ENCODE data around the gene KCNJ14. TPM values are rescaled to one million over a fixed set of nuclear protein-coding genes. Genes with fewer than 3 reads are reported as not detected.
A peak's percentile ranks its signal among the peaks of the same experiment; 100 is the strongest.

KCNJ14 gene
- total and polyA plus RNA-seq, 8 donors: 0.52 to 1.3 (median 1.1) TPM

DNA sequence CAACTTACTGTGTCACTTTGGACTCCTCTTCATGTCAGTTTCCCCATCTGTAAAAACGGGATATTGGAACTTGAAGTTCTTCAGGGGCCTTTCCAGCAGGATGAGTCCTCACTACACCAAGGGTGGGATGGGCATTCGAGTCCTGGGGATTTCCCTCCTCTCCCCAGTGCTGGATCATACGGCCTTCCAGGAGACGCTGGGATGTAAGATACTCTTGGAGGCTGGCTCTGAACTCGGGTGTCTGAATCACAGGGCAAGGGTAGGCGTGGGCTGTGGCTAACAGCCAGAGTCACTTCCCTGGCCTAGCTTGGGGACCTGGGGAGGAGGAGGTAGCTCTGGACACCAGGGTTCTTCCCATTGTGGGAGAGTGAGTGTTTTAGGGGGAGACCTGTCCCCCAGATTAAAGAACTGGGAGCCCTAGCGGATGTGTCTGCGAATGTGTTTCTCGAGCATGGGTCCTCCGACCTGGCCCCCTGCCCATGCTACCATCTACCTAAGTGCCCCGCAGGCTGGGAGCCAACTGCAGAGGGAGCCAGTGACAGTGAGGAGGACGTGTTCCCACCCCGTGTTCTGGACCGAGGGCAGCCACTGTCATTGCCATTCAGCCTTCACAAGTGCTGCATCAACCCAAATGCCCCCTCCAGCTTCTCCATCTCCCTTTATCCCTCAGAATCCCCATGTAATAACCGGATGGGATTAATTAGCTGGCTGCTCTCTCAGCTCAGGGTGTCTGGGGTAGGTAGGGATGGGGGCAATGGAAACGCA is 11.4 kb downstream of the KCNJ14 start:
- Histone ChIP-seq H3K36me3 (peaks cover 0 to 23% of the 10 kb centered on the region in 2 donors), H3K4me3 (no peak overlapping the region), H3K27ac (no peak overlapping the region), H3K4me1 (peaks cover 13 to 19% of the 10 kb centered on the region in 2 donors), H3K9me3 (no peaks in the 10 kb centered on the region), H3K27me3 (no peaks in the 10 kb centered on the region)
- no peak for ATAC-seq
- DNase-seq: peak in 1 of 4 donors; percentile 43
- intact Hi-C loops (cut with DNase I): no loop called here
- TF ChIP-seq, protein P1, sequence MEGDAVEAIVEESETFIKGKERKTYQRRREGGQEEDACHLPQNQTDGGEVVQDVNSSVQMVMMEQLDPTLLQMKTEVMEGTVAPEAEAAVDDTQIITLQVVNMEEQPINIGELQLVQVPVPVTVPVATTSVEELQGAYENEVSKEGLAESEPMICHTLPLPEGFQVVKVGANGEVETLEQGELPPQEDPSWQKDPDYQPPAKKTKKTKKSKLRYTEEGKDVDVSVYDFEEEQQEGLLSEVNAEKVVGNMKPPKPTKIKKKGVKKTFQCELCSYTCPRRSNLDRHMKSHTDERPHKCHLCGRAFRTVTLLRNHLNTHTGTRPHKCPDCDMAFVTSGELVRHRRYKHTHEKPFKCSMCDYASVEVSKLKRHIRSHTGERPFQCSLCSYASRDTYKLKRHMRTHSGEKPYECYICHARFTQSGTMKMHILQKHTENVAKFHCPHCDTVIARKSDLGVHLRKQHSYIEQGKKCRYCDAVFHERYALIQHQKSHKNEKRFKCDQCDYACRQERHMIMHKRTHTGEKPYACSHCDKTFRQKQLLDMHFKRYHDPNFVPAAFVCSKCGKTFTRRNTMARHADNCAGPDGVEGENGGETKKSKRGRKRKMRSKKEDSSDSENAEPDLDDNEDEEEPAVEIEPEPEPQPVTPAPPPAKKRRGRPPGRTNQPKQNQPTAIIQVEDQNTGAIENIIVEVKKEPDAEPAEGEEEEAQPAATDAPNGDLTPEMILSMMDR (IDR thresholded peaks at IDR 0.05): no peak

DNA sequence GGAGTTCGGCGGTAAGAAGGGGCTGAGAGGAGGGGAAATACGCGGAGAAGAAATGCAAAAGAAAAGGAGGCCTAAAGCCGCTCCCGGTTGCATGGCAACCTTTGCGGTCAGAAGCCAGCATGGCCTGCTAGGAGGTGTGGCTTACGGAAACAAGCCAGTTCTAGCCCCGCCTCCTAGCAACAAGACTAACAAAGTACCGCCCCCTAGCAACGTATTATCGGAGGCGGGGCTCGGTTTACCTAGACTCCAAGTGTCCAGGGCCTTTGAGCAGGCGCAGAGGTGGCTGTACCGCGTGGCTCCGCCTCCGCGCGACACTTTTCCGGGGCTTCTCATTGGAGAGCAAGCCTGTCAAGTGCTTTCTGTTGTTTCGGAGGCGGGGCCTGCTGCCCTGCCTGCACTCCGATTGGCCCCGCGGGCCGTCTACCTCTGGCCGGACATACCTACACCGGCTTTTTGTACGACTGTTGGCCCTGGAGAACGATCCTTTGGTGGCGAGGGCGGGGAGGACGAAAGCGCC is 13.5 kb downstream of the KCNJ14 start:
- H3K36me3 ChIP-seq: peaks cover 0 to 37% of the 10 kb centered on the region in 2 donors
- intact Hi-C loops (cut with DNase I): no loop called here
- peak; percentile 98 to 100 (median 100) for DNase-seq
- peak overlapping the region; percentile 95 to 96 for H3K27ac ChIP-seq
- H3K9me3 ChIP-seq: no peaks in the 10 kb centered on the region
- H3K4me1 ChIP-seq: peaks cover 13 to 19% of the 10 kb centered on the region in 2 donors
- peak; percentile 96 for ATAC-seq
- no peaks in the 10 kb centered on the region for H3K27me3 ChIP-seq
- TF ChIP-seq, protein P1 (IDR thresholded peaks at IDR 0.05): no peak
- peak overlapping the region; percentile 94 to 100 for H3K4me3 ChIP-seq

DNA sequence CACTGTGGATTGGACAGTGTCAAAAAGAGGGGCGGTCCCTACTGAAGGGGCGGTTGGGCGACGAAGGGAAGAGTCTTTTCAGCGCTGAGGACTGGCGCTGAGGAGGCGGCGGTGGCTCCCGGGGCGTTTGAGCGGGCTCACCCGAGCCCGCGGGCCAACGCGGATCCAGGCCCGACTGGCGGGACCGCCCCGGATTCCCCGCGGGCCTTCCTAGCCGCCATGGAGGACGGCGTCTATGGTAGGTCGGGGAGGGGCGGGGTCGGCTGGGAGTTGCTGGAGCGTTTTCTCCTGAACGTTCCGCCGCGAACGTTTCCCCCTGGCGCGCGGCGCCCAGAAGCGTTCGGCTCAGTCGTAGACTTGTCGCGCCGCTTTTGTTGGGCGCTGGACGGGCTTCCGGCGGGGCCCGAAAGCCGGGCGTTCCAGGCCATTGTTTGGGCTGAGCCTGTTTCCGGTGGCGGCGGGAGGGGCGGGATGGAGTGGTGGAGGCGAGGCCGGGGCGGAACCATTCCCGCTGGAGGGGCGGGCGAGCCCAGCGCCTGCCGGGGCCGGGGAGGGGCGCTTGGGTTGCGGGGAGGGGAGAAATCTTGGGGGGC is 14.0 kb downstream of the KCNJ14 start, which contains the start of gene CYTH2:
CYTH2 (plus strand) TSS at position 81 of the 593 bp plus-strand sequence; CDS start at position 220, 139 bp downstream.
- H3K27ac ChIP-seq: peak within 1 kb of the TSS; percentile 95 to 96
- DNase-seq (peak; percentile 68 to 95 (median 86)), ATAC-seq (peak; percentile 83)
- H3K9me3 ChIP-seq: no peaks in the 10 kb centered on the region
- intact Hi-C loops (cut with DNase I): no loop called here
- H3K36me3 ChIP-seq: peaks cover 0 to 43% of the 10 kb centered on the region in 2 donors
- TF ChIP-seq, protein P1 (IDR thresholded peaks at IDR 0.05): no peak
- H3K4me3 ChIP-seq: peak within 1 kb of the TSS; percentile 94 to 100
- peaks cover 13 to 19% of the 10 kb centered on the region in 2 donors for H3K4me1 ChIP-seq
- H3K27me3 ChIP-seq: no peaks in the 10 kb centered on the region

DNA sequence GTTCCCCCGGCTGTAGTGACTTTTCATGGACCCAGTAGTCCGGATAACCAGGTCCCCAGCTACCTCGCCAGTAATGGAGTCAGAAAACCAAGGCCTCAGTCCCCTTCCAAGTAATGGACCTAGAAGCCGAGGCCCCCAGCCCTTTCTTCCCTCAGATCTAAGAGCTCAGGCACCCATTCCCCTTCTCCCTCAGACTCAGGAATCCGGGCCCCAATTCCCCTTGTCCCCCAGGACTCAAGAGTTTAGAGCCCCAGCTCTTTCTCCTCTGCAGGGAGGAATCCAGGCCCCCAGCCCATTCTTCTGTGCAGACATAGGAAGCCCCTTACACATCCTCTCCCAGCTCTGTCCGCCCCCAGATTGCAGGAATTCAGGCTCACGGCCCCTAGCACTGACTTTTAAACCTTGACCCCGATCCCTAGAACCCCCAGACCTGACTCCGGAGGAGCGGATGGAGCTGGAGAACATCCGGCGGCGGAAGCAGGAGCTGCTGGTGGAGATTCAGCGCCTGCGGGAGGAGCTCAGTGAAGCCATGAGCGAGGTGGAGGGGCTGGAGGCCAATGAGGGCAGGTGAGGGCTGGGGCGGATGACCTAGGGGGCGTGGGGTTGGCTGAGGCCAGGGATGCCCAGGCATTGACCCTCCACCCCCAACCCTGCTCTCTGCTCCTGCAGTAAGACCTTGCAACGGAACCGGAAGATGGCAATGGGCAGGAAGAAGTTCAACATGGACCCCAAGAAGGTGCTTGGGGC is 14.7 kb downstream of the KCNJ14 start:
- intact Hi-C loops (cut with DNase I): no loop called here
- H3K27me3 ChIP-seq: no peaks in the 10 kb centered on the region
- TF ChIP-seq, protein P1 (IDR thresholded peaks at IDR 0.05): no peak
- H3K36me3 ChIP-seq: peaks cover 0 to 50% of the 10 kb centered on the region in 2 donors
- H3K27ac ChIP-seq: peak overlapping the region; percentile 39 to 96
- DNase-seq (peak in 1 of 4 donors; percentile 73), ATAC-seq (no peak)
- H3K4me1 ChIP-seq: peaks cover 13 to 19% of the 10 kb centered on the region in 2 donors
- no peaks in the 10 kb centered on the region for H3K9me3 ChIP-seq
- H3K4me3 ChIP-seq: peak overlapping the region; percentile 94 to 100

Measured in left lung (tissue), 10 donors.